Endothelial cell of umbilical vein (primary cell): Measurements from ENCODE around the gene NFATC1. TPM values are rescaled to one million over a fixed set of nuclear protein-coding genes. Genes with fewer than 3 reads are reported as not detected.

ENCODE experiments used
- BruUV-seq: library from RNA; stranded (reverse); fragments of 400-500 nt; replicated peaks from 2 replicates; lab custom pipeline; 2021; lab: Mats Ljungman, UMichigan
- CTCF ChIA-PET: fragments of 300-600, 350-600 bp; sonication (Branson Sonifier 250); formaldehyde crosslinking; loops from one replicate; lab custom pipeline; 2021; ENCODE audit warnings: antibody characterized with exemption, inconsistent platforms; lab: Charles Lee
- POLR2A ChIA-PET: fragments of 300-600, 350-600 bp; sonication (Branson Sonifier 250); formaldehyde crosslinking; loops from one replicate; lab custom pipeline; 2021; ENCODE audit warnings: antibody characterized with exemption, inconsistent platforms; lab: Charles Lee
- DNase-seq: peaks from one replicate; pipeline ENCODE4 v3.0.0-alpha.2; 2011; ENCODE audit warnings: low read depth, low spot score
- FAIRE-seq: peaks from 2 replicates; lab custom pipeline; 2011; peaks lifted over from hg19 to GRCh38; lab: Jason Lieb, UNC
- H2AFZ ChIP-seq: 2 replicates; pipeline ENCODE4 v1.6.0; 2012; ENCODE audit warnings: low read depth, low read length, control low read depth, inconsistent platforms
- H3K27ac ChIP-seq: 2 replicates; pipeline ENCODE4 v1.5.1; 2011; ENCODE audit warnings: low read depth, mild to moderate bottlenecking, control low read depth, low read length, moderate library complexity; ENCODE audit not compliant: insufficient read depth
- H3K27me3 ChIP-seq, 2 experiments: 2 replicates each; pipeline versions ENCODE4 v1.6.0 to v1.6.1; 2011; ENCODE audit warnings: low read length in 2 of 2, mixed read lengths in 1 of 2; ENCODE audit not compliant: control insufficient read depth in 2 of 2, insufficient read depth in 2 of 2
- H3K36me3 ChIP-seq, 2 experiments: 2 replicates in 1 of 2; 3 replicates in 1 of 2; pipeline ENCODE4 v1.5.1; 2011; ENCODE audit warnings: low read length in 2 of 2, mild to moderate bottlenecking in 1 of 2, moderate library complexity in 1 of 2; ENCODE audit not compliant: control insufficient read depth in 2 of 2, insufficient read depth in 2 of 2; ENCODE audit errors: extremely low read depth in 1 of 2
- H3K4me1 ChIP-seq: 3 replicates; pipeline ENCODE4 v1.5.1; 2011; ENCODE audit warnings: mild to moderate bottlenecking, low read length; ENCODE audit not compliant: control insufficient read depth, insufficient read depth; ENCODE audit errors: extremely low read depth
- H3K4me2 ChIP-seq: 2 replicates; pipeline ENCODE4 v1.6.1; 2011; ENCODE audit warnings: low read length, control low read depth, mixed read lengths; ENCODE audit not compliant: insufficient read depth
- H3K4me3 ChIP-seq, 3 experiments: fragments of 200-600 bp in 1 of 3; sonication (generic), shearing (Covaris generic) in 1 of 3; replicated peaks in 1 of 3; 2 replicates each; pipeline ENCODE4 v1.5.1; 2011 to 2016; ENCODE audit warnings: control low read depth in 3 of 3, low read length in 3 of 3, mild to moderate bottlenecking in 2 of 3, inconsistent platforms in 1 of 3, low read depth in 1 of 3, moderate library complexity in 1 of 3; ENCODE audit not compliant: insufficient read depth in 1 of 3
- H3K79me2 ChIP-seq: 2 replicates; pipeline ENCODE4 v1.6.0; 2012; ENCODE audit warnings: low read length, inconsistent platforms; ENCODE audit not compliant: control insufficient read depth, insufficient read depth
- H3K9ac ChIP-seq: replicated peaks from 2 replicates; pipeline ENCODE3; 2011; ENCODE audit warnings: low read length, control low read depth; ENCODE audit not compliant: insufficient read depth; ENCODE audit errors: extremely low read depth
- H3K9me1 ChIP-seq: replicated peaks from 3 replicates; pipeline ENCODE4 v1.6.0; 2011; ENCODE audit warnings: mild to moderate bottlenecking, low read length; ENCODE audit not compliant: control insufficient read depth, insufficient read depth; ENCODE audit errors: extremely low read depth
- H3K9me3 ChIP-seq: replicated peaks from 2 replicates; pipeline ENCODE4 v1.5.1; 2012; ENCODE audit warnings: low read length, inconsistent platforms; ENCODE audit not compliant: control insufficient read depth, insufficient read depth
- H4K20me1 ChIP-seq: replicated peaks from 2 replicates; pipeline ENCODE3; 2011; ENCODE audit warnings: mild to moderate bottlenecking, low read length; ENCODE audit not compliant: control insufficient read depth, insufficient read depth; ENCODE audit errors: extremely low read depth
- GATA2 ChIP-seq: IDR thresholded peaks from 2 replicates; pipeline ENCODE4 v1.7.0; 2011; ENCODE audit warnings: low read depth, mild to moderate bottlenecking, moderate library complexity, mixed read lengths, low read length; ENCODE audit not compliant: insufficient read length, insufficient read depth
- JUN ChIP-seq: IDR thresholded peaks from 2 replicates; pipeline ENCODE4 v1.6.1; 2011; ENCODE audit warnings: borderline replicate concordance, low read depth; ENCODE audit not compliant: insufficient read length, insufficient read depth
- POLR2A ChIP-seq: IDR thresholded peaks from 2 replicates; pipeline ENCODE4 v1.6.1; 2012; ENCODE audit warnings: low read depth, mild to moderate bottlenecking, control low read depth, low read length
- POLR2AphosphoS5 ChIP-seq: IDR thresholded peaks from 2 replicates; pipeline ENCODE4 v1.6.1; 2012; ENCODE audit warnings: low read depth, mild to moderate bottlenecking, control low read depth, low read length, moderate library complexity; ENCODE audit not compliant: insufficient read depth
- dilution Hi-C: fragments of 300-500 bp; cut with MboI; formaldehyde crosslinking; loops from one replicate; pipeline ENCODE4 v1.15.0; 2019; ENCODE audit warnings: low sequenced_read_pairs; ENCODE audit not compliant: extremely low pct_ligation_motif_present
- intact Hi-C: fragments of 100-400 bp; cut with micrococcal nuclease; formaldehyde crosslinking; loops from one replicate; pipeline ENCODE4 v1.10.0; 2022
- polyA plus RNA-seq, 4 experiments: library from polyadenylated mRNA; depleted of rRNA in 3 of 4; stranded (reverse) in 3 of 4; unstranded in 1 of 4; fragments of >200 nt; gene quantifications; 2 replicates each; pipeline versions ENCODE4 v1.2.1 to v1.2.3, GENCODE V29; 2011 to 2012; ENCODE audit warnings: missing spikeins in 1 of 4
- total RNA-seq: library from RNA; stranded (reverse); gene quantifications from 2 replicates; pipeline ENCODE4 v1.2.3, GENCODE V29; 2021
- TF ChIP-seq, protein P1 (sequence below), 2 donors: IDR thresholded peaks; 1 replicate in 1 of 2; 2 replicates in 1 of 2; pipeline ENCODE4 v1.5.1; 2011; ENCODE audit warnings: low read length in 2 of 2, mild to moderate bottlenecking in 2 of 2, moderate library complexity in 2 of 2, control low read depth in 1 of 2, inconsistent platforms in 1 of 2, low read depth in 1 of 2; ENCODE audit not compliant: insufficient read depth in 1 of 2; ENCODE audit errors: extremely low read depth in 1 of 2

NFATC1 gene
- total and polyA plus RNA-seq, 2 donors (not counting 3 experiments of a cell fraction or from before 2014, with no cell fraction given) = 11.1 to 30.0 TPM

DNA sequence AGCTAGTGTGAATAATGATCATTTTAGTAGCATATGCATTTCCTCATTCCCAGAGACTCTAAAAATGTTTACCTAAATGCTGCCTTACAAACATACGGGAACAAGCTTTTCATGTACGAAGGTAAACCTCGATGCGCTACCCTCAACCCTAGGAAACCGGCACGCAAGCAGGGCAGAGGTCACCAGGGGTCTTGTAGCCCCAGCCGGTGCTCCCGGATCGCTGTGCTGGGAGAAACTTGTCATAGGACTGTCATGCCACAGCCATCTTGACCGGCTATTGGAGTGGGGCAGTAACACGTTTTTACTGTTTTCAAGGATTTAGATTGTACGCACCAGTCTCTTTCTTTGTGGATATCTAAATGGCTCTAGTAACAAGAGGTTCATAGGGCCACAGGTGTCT, 34.8 kb upstream of the NFATC1 start:
- peaks cover 0 to 4% of the 10 kb centered on the region in 2 experiments for H3K36me3 ChIP-seq
- no peaks in the 10 kb centered on the region for H3K4me1 ChIP-seq
- no TSS peak for BruUV-seq
- no peak overlapping the region for H2AFZ ChIP-seq
- H3K9me1 ChIP-seq = no peaks in the 10 kb centered on the region
- no peaks in the 10 kb centered on the region for H4K20me1 ChIP-seq
- dilution Hi-C loops = no loop called here
- H3K79me2 ChIP-seq = no peaks in the 10 kb centered on the region
- no peaks in the 10 kb centered on the region for H3K27me3 ChIP-seq
- intact Hi-C loops = no loop called here
- H3K9me3 ChIP-seq = no peaks in the 10 kb centered on the region
- H3K4me2 ChIP-seq = no peak overlapping the region
- FAIRE-seq (no peak), DNase-seq (no peak)
- H3K27ac ChIP-seq = no peak overlapping the region
- no peak overlapping the region for H3K9ac ChIP-seq
- no peak overlapping the region for H3K4me3 ChIP-seq
- POLR2A ChIA-PET = interaction anchor here (0.6 kb wide), 1 partner anchor 207 kb away, joined by 9 read pairs; no protein-coding TSS in a partner anchor
- CTCF ChIA-PET = interaction anchor here (1.2 to 1.9 kb wide), 3 partner anchors 8 to 15 kb away, joined by 3 to 5 read pairs (median 5); no protein-coding TSS in a partner anchor
- TF ChIP-seq POLR2A (no peak), POLR2AphosphoS5 (no peak), GATA2 (no peak), JUN (no peak)
- TF ChIP-seq, protein P1, sequence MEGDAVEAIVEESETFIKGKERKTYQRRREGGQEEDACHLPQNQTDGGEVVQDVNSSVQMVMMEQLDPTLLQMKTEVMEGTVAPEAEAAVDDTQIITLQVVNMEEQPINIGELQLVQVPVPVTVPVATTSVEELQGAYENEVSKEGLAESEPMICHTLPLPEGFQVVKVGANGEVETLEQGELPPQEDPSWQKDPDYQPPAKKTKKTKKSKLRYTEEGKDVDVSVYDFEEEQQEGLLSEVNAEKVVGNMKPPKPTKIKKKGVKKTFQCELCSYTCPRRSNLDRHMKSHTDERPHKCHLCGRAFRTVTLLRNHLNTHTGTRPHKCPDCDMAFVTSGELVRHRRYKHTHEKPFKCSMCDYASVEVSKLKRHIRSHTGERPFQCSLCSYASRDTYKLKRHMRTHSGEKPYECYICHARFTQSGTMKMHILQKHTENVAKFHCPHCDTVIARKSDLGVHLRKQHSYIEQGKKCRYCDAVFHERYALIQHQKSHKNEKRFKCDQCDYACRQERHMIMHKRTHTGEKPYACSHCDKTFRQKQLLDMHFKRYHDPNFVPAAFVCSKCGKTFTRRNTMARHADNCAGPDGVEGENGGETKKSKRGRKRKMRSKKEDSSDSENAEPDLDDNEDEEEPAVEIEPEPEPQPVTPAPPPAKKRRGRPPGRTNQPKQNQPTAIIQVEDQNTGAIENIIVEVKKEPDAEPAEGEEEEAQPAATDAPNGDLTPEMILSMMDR (IDR thresholded peaks at IDR 0.05; ENCODE audit: extremely low read depth in 1 of 2, insufficient read depth in 1 of 2, low read depth in 1 of 2, low read length in 2 of 2) = no peak
